ENCODE data around the gene LSR.

Gene LSR

GRCh38 chr19:35248310-35249145, at the start of gene LSR:
Gene LSR (plus strand): TSS chr19:35249002. CDS start chr19:35249023, 21 bp downstream.
- peak; percentile 78 for DNase-seq

GRCh38 chr19:35199481-35199880, 49.3 kb upstream of the LSR start:
- DNase-seq, result no peak

- no peak for DNase-seq
Measured at GRCh38 chr19:35202722-35203688, 45.8 kb upstream of the LSR start.

- DNase-seq, result no peak
Measured at GRCh38 chr19:35204799-35205732, 43.7 kb upstream of the LSR start.

GRCh38 chr19:35205733-35206323, 43.0 kb upstream of the LSR start:
- no peak for DNase-seq

GRCh38 chr19:35206379-35206778, 42.4 kb upstream of the LSR start:
- peak; percentile 54 for DNase-seq

GRCh38 chr19:35206855-35207254, 41.9 kb upstream of the LSR start:
- no peak for DNase-seq

- DNase-seq, result peak; percentile 37
Measured at GRCh38 chr19:35207391-35207871, 41.4 kb upstream of the LSR start.

- DNase-seq, result no peak
Measured at GRCh38 chr19:35208121-35208520, 40.7 kb upstream of the LSR start.

GRCh38 chr19:35209646-35210045, 39.2 kb upstream of the LSR start:
- no peak for DNase-seq

- peak; percentile 81 for DNase-seq
Measured at GRCh38 chr19:35211545-35212230, 37.1 kb upstream of the LSR start.

- DNase-seq, result no peak
Measured at GRCh38 chr19:35212241-35212640, 36.6 kb upstream of the LSR start.

- DNase-seq, result peak; percentile 70
Measured at GRCh38 chr19:35213663-35214632, 34.9 kb upstream of the LSR start.

- no peak for DNase-seq
Measured at GRCh38 chr19:35214766-35215422, 33.9 kb upstream of the LSR start.

- DNase-seq, result no peak
Measured at GRCh38 chr19:35216016-35216832, 32.6 kb upstream of the LSR start.

GRCh38 chr19:35216833-35217648, 31.8 kb upstream of the LSR start:
- DNase-seq, result peak; percentile 31

- DNase-seq, result no peak
Measured at GRCh38 chr19:35217649-35217990, 31.2 kb upstream of the LSR start.

- DNase-seq, result no peak
Measured at GRCh38 chr19:35219008-35219407, 29.8 kb upstream of the LSR start.

All from activated CD4-positive, alpha-beta T cell treated with anti-CD3 and anti-CD28 coated beads, Interleukin-2, amount 50 U/mL, for 1 hour (primary cell).